ENCODE measurements around the gene VPREB1. TPM values are rescaled to one million over a fixed set of nuclear protein-coding genes. Genes with fewer than 3 reads are reported as not detected.
"Not testable (repeated sequence)": the region's sequence is repeated elsewhere in the genome, so short reads cannot be mapped to it uniquely, and the experiment has no call there.

VPREB1 gene
- total RNA-seq, 1 donor from 2014 or later: not detected

DNA sequence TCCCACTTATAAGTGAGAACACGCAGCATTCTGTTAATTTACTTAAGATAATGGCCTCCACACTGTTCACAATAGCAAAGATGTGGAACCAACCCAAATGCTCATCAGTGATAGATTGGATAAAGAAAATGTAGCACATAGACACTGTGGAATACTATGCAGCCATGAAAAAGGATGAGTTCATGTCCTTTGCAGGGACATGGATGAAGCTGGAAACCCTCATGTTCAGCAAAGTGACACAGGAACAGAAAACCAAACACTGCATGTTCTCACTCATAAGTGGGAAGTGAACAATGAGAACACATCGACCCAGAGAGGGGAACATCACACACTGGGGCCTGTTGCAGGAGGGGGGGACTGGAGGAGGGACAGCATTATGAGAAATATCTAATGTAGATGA, 15.6 kb downstream of the VPREB1 start:
- H3K36me3 ChIP-seq; H3K4me3 ChIP-seq; intact Hi-C loops (cut with micrococcal nuclease); H3K27ac ChIP-seq (replicated peaks); H3K27me3 ChIP-seq (ENCODE audit: low read depth); H3K4me1 ChIP-seq; DNase-seq: not testable (repeated sequence)
- H3K9me3 ChIP-seq (replicated peaks): peaks cover 10% of the 10 kb centered on the region

DNA sequence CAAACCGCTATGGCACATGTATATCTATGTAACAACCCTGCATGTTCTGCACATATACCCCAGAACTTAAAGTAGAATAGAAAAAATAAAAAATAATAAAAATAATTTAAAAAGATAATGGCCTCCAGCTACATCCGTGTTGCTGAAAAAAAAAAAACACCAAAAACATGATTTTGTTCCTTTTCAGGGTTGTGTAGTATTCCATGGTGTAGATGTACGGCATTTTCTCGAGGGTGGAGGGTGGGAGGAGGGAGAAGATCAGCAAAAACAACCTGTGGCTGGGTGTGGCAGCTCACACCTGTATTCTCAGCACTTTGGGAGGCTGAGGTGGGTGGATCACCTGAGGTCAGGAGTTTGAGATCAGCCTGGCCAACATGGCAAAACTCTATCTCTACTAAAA, 16.0 kb downstream of the VPREB1 start:
- H3K27ac ChIP-seq (replicated peaks); H3K27me3 ChIP-seq (ENCODE audit: low read depth); DNase-seq; intact Hi-C loops (cut with micrococcal nuclease); H3K4me1 ChIP-seq; H3K4me3 ChIP-seq; H3K36me3 ChIP-seq: not testable (repeated sequence)
- H3K9me3 ChIP-seq (replicated peaks): peaks cover 10% of the 10 kb centered on the region

DNA sequence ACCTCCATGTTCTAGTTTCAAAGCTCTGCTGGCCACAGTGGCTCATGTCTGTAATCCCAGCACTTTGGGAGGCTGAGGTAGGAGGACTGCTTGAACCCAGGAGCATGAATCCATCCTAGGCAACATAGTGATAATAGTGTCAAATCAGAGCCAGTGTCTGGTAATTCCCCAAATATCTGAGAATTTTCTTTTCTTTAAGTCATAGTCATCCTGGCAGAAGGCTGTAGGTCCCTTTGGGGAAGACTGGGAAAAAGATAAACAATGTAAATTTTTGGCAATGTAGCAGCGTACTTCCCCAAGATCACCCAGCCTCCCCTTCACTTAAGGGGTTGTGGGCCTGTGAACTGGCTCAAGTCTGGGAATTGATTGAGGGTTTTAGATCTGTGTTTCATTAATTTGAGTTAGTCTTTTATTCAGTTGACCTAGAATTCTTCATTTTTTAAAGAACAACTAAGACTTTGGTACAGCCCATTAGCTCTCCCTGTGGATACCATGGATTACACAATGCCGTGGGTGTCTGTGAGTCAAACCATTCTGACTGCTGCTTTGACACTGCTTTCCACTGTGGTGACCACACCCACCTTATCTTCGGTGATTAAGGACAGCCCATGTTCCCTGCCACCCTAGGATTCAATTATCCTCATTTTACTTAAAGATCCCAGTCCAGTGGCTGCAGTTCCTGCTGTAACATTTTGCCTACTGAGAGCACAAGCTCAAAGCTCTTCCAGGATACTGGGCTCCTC, 17.9 kb downstream of the VPREB1 start:
- H3K4me1 ChIP-seq; intact Hi-C loops (cut with micrococcal nuclease); H3K27me3 ChIP-seq (ENCODE audit: low read depth); DNase-seq; H3K4me3 ChIP-seq; H3K36me3 ChIP-seq: not testable (repeated sequence)
- Histone ChIP-seq H3K27ac (replicated peaks) (peak overlapping the region; percentile 46), H3K9me3 (replicated peaks) (peaks cover 10% of the 10 kb centered on the region)

DNA sequence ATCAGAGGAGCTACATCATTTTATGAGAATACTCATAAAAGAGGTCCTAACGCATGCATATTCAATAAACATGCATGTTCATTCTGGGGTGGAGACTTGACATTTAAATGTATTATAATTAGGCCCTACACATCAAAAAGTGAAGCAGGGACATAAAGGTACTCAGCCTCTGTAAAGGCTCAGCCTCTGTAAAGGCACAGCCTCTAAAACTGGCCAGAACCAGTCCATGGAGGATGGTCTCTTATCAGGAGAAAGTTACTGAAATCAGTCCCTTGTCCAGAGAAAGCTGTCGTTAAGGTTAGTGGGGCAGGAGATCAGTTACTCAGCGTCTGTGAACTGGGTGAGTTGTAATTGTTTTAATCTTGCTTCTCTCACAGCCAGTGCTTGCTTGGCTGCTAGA, 19.2 kb downstream of the VPREB1 start:
- H3K9me3 ChIP-seq (replicated peaks); H3K4me1 ChIP-seq; H3K27me3 ChIP-seq (ENCODE audit: low read depth); intact Hi-C loops (cut with micrococcal nuclease); H3K27ac ChIP-seq (replicated peaks); H3K4me3 ChIP-seq; DNase-seq; H3K36me3 ChIP-seq: not testable (repeated sequence)

- H3K4me1 ChIP-seq; H3K9me3 ChIP-seq (replicated peaks); H3K27ac ChIP-seq (replicated peaks); H3K4me3 ChIP-seq; H3K27me3 ChIP-seq (ENCODE audit: low read depth); intact Hi-C loops (cut with micrococcal nuclease); H3K36me3 ChIP-seq; DNase-seq: not testable (repeated sequence)
These were observed 25.6 kb downstream of the VPREB1 start for GRCh38 chr22:22270036-22270676.

DNA sequence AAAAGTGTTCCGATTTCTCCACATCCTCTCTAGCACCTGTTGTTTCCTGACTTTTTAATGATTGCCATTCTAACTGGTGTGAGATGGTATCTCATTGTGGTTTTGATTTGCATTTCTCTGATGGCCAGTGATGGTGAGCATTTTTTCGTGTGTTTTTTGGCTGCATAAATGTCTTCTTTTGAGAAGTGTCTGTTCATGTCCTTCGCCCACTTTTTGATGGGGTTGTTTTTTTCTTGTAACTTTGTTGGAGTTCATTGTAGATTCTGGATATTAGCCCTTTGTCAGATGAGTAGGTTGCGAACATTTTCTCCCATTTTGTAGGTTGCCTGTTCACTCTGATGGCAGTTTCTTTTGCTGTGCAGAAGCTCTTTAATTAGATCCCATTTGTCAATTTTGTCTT, 32.8 kb downstream of the VPREB1 start:
- intact Hi-C loops (cut with micrococcal nuclease); H3K36me3 ChIP-seq; DNase-seq; H3K9me3 ChIP-seq (replicated peaks); H3K27me3 ChIP-seq (ENCODE audit: low read depth); H3K27ac ChIP-seq (replicated peaks); H3K4me3 ChIP-seq; H3K4me1 ChIP-seq: not testable (repeated sequence)

DNA sequence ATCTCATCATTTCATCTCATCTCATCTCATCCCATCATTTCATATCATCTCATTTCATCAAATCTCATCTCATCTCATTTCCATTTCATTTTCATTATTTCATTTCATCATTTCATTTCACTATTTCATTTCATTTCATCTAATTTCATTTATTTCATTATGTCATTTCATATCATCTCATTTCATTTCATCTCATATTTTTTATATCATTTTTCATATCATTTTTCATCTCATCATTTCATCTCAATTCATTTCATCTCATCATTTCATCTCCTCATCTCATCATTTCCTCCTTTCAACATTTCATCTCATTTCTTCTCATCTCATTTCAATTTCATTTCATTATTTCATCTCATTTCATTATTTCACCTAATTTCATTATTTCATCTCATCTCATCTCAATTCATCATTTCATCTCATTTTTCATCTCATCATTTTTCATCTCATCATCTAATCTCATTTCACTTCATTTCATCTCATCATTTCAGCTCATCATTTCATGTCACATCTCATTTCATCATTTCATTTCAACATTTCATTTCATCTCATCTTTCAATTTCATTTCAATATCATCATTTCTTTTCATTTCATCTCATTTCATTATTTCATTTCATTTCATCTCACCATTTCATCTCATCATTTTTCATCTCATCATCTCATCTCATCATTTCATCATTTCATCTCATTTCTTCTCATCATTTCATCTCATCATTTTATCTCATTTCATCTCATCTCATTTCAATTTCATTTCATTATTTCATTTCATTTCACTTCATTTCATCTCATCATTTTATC, 40.6 kb downstream of the VPREB1 start:
- intact Hi-C loops (cut with micrococcal nuclease); H3K27ac ChIP-seq (replicated peaks); H3K4me3 ChIP-seq; H3K27me3 ChIP-seq (ENCODE audit: low read depth); H3K36me3 ChIP-seq; DNase-seq; H3K4me1 ChIP-seq; H3K9me3 ChIP-seq (replicated peaks): not testable (repeated sequence)

DNA sequence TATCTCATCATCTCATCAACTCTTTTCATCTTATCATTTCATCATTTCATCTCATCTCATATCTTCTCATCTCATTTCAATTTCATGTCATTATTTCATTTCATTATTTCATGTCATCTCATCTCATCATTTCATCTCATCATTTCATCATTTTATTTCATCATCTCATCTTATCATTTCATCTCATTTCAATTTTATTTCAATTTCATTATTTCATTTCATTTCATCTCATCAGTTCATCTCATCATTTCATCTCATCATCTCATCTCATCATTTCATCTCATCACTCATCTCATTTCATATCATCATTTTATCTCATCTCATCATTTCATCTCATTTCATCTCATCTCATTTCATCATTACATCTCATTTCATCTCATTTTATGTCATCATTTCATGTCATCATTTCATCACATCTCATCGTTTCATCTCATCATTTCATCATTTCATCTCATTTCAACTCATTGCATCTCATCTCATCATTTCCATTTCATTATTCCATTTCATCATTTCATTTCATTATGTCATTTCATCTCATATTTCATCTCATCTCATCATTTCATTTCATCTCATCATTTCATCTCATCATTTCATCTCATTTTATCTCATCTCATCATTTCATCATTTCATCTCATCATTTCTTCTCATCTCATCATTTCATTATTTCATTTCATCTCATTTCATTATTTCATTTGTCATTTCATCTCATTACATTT, 42.0 kb downstream of the VPREB1 start:
- H3K9me3 ChIP-seq (replicated peaks); H3K27me3 ChIP-seq (ENCODE audit: low read depth); H3K4me3 ChIP-seq; intact Hi-C loops (cut with micrococcal nuclease); H3K27ac ChIP-seq (replicated peaks); H3K4me1 ChIP-seq; DNase-seq; H3K36me3 ChIP-seq: not testable (repeated sequence)

- intact Hi-C loops (cut with micrococcal nuclease); H3K36me3 ChIP-seq; H3K27ac ChIP-seq (replicated peaks); H3K4me3 ChIP-seq; H3K27me3 ChIP-seq (ENCODE audit: low read depth); H3K4me1 ChIP-seq; DNase-seq; H3K9me3 ChIP-seq (replicated peaks): not testable (repeated sequence)
These were observed 42.6 kb downstream of the VPREB1 start for GRCh38 chr22:22287106-22287626.

DNA sequence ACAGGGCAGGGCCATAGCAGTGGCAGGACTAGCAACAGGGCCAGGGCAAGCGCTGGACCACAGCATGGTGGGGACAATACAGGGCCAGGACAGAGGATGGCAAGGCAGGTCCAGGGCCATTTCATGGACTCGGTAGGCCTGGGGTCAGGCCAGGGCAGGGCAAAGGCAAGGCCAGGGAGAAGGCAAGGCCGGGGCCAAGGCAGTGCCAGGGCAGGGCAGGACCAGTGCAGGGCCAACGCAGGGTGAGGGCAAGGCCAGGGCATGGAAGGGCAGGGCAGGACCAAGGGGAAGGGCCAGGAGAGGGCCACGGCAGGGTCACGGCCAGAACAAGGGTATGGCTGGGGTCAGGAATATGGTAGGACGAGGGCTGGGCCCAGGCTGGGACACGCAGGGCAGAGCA, 45.1 kb downstream of the VPREB1 start:
- intact Hi-C loops (cut with micrococcal nuclease); H3K27ac ChIP-seq (replicated peaks): not testable (repeated sequence)

DNA sequence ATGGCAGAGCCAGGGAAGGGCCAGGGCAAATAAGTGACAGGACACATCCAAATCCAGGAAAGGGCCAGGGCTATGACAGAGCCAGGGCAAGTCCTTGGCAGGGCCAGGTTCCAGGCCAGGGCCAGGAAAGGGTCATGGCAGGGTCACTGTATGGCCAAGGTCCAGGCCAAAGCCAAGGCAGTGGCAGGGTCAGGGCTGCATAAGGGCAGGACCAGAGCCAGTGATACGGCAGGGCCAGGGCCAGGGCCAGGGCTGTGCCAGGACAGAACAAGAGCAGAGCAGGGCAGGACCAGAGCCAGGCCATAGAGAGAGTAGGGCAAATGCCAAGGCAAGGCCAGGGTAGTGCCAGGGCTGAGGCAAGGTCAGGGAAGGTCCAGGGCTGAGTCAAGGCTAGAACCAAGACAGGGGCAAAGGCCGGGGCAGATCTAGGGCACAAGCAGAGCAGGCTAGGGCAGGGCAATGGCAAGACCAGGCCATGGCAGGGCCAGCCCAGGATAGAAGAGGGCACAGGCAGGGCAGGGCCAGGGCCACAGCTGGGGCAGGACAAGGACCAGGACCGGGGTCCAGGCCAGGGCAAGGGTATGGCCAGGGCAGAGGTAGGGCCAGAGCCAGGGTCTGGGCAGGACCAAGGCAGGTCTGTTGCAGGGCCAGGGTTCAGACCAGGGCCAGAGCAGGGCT, 46.7 kb downstream of the VPREB1 start:
- H3K27me3 ChIP-seq (ENCODE audit: low read depth); H3K4me1 ChIP-seq; H3K36me3 ChIP-seq; H3K4me3 ChIP-seq; intact Hi-C loops (cut with micrococcal nuclease); H3K9me3 ChIP-seq (replicated peaks); DNase-seq: not testable (repeated sequence)
- H3K27ac ChIP-seq (replicated peaks): peak overlapping the region; percentile 72

More for the DNA sequence above, 45.1 kb downstream of the VPREB1 start:
- H3K4me3 ChIP-seq; H3K27me3 ChIP-seq (ENCODE audit: low read depth); H3K36me3 ChIP-seq; DNase-seq; H3K9me3 ChIP-seq (replicated peaks); H3K4me1 ChIP-seq: not testable (repeated sequence)

DNA sequence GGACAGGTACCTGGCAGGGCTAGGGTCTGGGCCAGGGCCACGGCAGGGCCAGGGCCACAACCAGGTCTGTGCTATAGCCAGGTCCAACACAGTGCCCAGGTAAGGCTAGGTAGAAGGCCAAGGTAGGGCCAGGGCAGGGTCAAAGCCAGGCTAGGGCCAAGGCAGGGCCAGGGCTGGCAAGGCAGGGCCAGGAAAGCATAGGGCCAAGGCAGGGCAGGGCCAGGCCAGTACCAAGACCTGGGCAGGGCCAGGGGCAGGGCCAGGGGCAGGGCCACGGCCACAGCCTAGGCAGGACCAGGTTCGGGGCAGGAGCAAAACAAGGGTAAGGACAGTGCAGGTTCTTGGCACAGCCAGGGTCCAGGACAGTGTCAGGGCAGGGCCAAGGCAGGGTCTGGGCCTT, 48.1 kb downstream of the VPREB1 start:
- intact Hi-C loops (cut with micrococcal nuclease); H3K27me3 ChIP-seq (ENCODE audit: low read depth): not testable (repeated sequence)

GRCh38 chr22:22293436-22293835, 48.9 kb downstream of the VPREB1 start:
- H3K4me1 ChIP-seq: peaks cover 15% of the 10 kb centered on the region
- H3K27ac ChIP-seq (replicated peaks); intact Hi-C loops (cut with micrococcal nuclease); H3K27me3 ChIP-seq (ENCODE audit: low read depth); H3K4me3 ChIP-seq; H3K9me3 ChIP-seq (replicated peaks); H3K36me3 ChIP-seq; DNase-seq: not testable (repeated sequence)

More for the DNA sequence above, 48.1 kb downstream of the VPREB1 start:
- DNase-seq; H3K27ac ChIP-seq (replicated peaks); H3K4me3 ChIP-seq; H3K36me3 ChIP-seq; H3K9me3 ChIP-seq (replicated peaks): not testable (repeated sequence)
- H3K4me1 ChIP-seq: peaks cover 12% of the 10 kb centered on the region
